Activated naive CD8-positive, alpha-beta T cell treated with anti-CD3 and anti-CD28 coated beads for 36 hours (primary cell): ENCODE results near the gene GASK1A. TPM values are rescaled to one million over a fixed set of nuclear protein-coding genes. Genes with fewer than 3 reads are reported as not detected.

ENCODE experiments used
- DNase-seq: peaks from one replicate; pipeline ENCODE4 v3.0.0; 2021
- H3K27ac Mint-ChIP-seq: one replicate; pipeline ENCODE4 v1.8.0; 2022; ENCODE audit warnings: mild to moderate bottlenecking, moderate library complexity, mixed read lengths
- H3K27me3 Mint-ChIP-seq: one replicate; pipeline ENCODE4 v1.8.0; 2022; ENCODE audit warnings: mild to moderate bottlenecking, mixed read lengths
- H3K36me3 Mint-ChIP-seq: one replicate; pipeline ENCODE4 v1.8.0; 2021; ENCODE audit warnings: mild to moderate bottlenecking, mixed read lengths
- H3K4me1 Mint-ChIP-seq: one replicate; pipeline ENCODE4 v1.8.0; 2021; ENCODE audit warnings: mixed read lengths
- H3K4me3 Mint-ChIP-seq: one replicate; pipeline ENCODE4 v1.8.0; 2022; ENCODE audit warnings: mild to moderate bottlenecking, moderate library complexity, mixed read lengths
- H3K9me3 Mint-ChIP-seq: one replicate; pipeline ENCODE4 v1.8.0; 2022; ENCODE audit warnings: mixed read lengths
- total RNA-seq, 2 experiments: library from RNA; stranded (reverse); gene quantifications; one replicate each; pipeline ENCODE4 v1.2.3, GENCODE V29; 2021

Gene GASK1A
- total RNA-seq, 2 experiments from 2014 or later, result 0.08 TPM; not detected in 1

DNA sequence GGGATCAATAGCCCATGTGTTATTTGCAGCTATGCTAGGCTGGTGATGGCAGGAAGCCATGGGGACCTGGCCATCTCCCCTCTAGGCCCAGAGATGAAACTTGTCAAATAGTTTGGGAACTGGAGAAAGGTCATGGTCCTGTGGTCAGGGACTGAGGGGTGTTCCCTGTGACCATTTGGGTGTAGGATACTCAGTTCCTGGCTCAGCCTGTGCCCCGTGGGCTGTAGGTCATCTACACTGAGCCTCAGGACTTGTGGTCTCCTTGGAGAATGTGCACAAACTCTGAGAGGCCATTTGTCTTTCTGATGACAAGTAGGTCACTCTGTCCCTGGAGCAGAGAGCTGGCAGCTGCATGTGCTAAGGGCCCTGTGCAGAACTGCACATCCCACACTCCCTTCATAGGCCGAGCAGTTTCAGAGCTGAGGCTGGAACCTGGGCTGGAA, 17.5 kb downstream of the GASK1A start:
- Mint-ChIP-seq H3K4me3 (no peak overlapping the region), H3K9me3 (no peaks in the 10 kb centered on the region), H3K27ac (no peak overlapping the region), H3K36me3 (no peaks in the 10 kb centered on the region), H3K4me1 (no peaks in the 10 kb centered on the region), H3K27me3 (no peaks in the 10 kb centered on the region)
- DNase-seq, result no peak

DNA sequence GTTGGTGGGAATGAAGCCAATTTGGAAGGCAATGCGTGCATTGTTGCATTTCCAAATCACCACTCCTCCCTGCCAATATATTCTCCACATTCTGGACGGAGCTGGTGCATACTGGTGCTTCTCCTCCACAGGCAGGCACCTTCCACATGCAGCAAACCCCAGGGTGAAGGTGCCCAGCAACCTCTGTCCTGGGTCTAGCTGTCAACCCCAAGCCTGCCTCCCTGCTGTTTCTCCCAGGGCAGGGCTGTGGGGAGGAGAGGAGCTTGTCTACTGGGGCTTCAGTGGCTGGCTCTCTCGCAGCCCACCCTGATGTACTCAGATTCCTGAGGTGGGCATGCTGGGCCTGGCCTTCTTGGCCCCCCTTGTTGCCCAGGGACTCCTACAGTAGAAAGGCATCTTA, 20.1 kb downstream of the GASK1A start:
- no peaks in the 10 kb centered on the region for H3K36me3 Mint-ChIP-seq
- H3K4me1 Mint-ChIP-seq, result peaks cover 3% of the 10 kb centered on the region
- H3K27ac Mint-ChIP-seq, result no peak overlapping the region
- DNase-seq, result no peak
- H3K4me3 Mint-ChIP-seq, result no peak overlapping the region
- H3K27me3 Mint-ChIP-seq, result no peaks in the 10 kb centered on the region
- H3K9me3 Mint-ChIP-seq, result no peaks in the 10 kb centered on the region

DNA sequence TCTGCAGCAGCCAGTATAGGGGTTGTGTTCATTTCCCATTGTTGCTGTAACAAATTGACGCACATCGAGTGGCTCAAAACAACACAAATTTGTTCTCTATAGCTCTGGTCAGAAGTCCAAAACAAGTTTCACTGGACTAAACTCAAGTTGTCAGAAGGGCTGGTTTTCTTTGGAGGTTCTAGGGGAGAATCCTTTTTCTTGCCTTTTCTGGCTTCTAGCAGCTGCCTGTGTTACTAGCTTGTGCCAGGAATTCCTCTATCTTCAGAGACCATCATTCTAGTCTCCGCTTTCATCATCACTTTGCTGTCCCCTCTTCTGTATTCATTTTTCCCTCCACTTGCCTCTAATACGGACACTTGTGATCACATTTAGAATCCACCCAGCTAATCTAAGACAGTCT, 20.5 kb downstream of the GASK1A start:
- Mint-ChIP-seq H3K9me3 (no peaks in the 10 kb centered on the region), H3K27ac (no peak overlapping the region), H3K4me1 (peaks cover 6% of the 10 kb centered on the region), H3K4me3 (no peak overlapping the region), H3K27me3 (no peaks in the 10 kb centered on the region), H3K36me3 (no peaks in the 10 kb centered on the region)
- no peak for DNase-seq

DNA sequence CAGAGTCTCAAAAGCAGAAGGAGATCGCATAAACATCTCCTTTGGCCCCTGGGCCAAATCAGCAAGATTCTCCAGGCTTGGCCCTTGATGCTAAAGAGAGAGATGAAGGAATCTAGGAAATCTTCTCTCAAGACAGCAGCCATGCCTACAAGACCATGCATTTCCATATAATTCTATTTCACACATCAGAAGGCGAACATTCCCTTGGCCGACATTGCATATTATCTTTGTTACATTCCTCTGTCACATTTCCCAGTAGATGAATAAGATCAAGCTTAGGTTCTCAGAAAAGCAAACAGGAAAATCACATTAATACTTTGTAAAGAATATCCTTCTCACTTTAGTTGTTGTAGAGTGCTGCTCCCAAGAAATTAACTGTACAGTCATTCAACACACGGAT, 21.3 kb downstream of the GASK1A start:
- DNase-seq, result no peak
- H3K27ac Mint-ChIP-seq, result no peak overlapping the region
- no peaks in the 10 kb centered on the region for H3K27me3 Mint-ChIP-seq
- no peaks in the 10 kb centered on the region for H3K9me3 Mint-ChIP-seq
- no peaks in the 10 kb centered on the region for H3K36me3 Mint-ChIP-seq
- H3K4me1 Mint-ChIP-seq, result peaks cover 13% of the 10 kb centered on the region
- H3K4me3 Mint-ChIP-seq, result no peak overlapping the region

DNA sequence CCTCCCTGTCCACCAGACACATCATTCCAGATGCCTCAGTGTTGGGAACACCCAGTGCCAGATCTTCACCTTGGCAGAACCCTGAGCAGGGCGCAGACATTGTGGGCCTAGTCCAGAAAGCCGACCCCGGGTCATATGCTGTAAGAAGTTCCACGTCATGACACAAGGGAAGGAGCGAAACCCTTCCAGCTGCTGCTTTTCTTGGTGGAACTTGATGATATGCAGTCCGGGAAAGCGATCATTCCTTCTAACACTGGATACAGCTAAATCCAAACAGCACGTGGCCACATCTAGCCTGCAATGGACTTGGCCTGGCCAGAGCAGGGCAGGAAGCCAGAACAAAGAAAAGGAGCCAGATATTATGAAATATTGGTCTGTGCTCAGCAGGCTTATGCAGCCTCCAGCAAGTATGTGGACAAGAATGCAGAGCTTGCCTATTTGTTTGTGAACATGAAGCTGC, 22.0 kb downstream of the GASK1A start:
- H3K27ac Mint-ChIP-seq, result no peak overlapping the region
- no peaks in the 10 kb centered on the region for H3K9me3 Mint-ChIP-seq
- H3K27me3 Mint-ChIP-seq, result no peaks in the 10 kb centered on the region
- no peak overlapping the region for H3K4me3 Mint-ChIP-seq
- H3K36me3 Mint-ChIP-seq, result no peaks in the 10 kb centered on the region
- no peak for DNase-seq
- peaks cover 21% of the 10 kb centered on the region for H3K4me1 Mint-ChIP-seq

DNA sequence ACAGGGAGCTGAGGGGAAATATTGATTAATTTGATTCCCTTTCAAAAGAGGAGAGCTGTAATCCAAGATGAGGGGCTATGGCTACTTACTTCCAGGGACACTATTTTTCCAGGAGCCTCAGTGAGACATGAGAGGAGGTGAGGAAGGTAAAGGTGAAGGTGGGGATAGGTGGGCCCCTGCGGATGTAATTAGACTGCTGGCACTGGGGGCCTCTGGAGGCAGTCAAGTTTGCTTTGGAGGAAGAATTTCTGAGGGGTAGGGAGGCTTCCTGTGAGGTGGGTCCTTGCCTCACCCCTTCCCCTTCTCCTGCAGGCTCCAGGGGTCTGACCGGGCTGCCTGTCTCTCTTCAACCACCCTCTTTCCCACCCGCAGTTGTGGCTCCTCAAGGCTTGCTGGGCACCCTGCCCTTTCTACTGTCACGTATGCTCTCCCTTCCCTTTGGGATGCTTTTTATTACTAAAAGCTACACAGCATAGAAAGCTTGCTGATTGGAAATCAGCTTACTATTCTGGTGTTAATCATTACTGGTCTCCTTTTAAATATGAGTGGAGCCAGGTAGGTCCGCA, 22.5 kb downstream of the GASK1A start:
- Mint-ChIP-seq H3K9me3 (no peaks in the 10 kb centered on the region), H3K4me3 (no peak overlapping the region), H3K27ac (no peak overlapping the region), H3K4me1 (peaks cover 22% of the 10 kb centered on the region), H3K27me3 (no peaks in the 10 kb centered on the region), H3K36me3 (no peaks in the 10 kb centered on the region)
- DNase-seq, result no peak

DNA sequence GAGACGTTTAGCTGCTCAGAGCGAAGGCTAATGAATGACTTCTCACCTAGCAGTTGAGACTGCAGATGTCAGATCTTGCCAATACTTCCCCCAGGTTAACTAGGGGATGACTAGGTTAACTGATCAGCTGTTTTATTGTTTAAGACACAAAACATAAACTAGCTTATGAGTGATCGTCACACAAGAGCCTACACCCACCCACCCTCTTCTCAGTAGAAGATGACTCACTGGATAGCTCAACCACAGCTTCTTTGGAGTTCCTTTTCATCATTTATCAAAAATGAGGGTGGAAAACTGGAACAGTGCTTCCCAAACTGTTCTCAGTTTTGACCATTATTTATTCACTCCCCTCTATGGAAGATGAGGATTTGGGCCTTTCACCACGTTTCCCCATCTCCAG, 25.2 kb downstream of the GASK1A start:
- H3K36me3 Mint-ChIP-seq, result no peaks in the 10 kb centered on the region

DNA sequence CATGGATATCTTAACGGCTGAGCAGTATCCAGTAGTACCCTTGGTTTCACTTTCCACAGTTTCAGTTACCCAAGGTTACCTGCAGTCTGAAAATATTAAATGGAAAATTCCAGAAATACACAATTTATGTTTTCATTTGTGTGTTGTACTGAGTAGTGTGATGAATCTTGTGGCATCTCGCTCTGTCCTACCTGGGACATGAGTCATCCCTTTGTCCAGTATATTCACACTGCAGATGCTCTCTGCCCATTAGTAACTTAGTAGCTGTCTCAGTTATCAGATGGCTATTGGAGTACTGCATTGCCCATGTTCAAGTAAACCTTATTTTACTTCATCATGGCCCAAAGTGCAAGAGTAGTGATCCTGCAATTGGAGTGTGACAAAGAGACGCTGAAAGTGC, 26.1 kb downstream of the GASK1A start:
- Mint-ChIP-seq H3K36me3 (no peaks in the 10 kb centered on the region), H3K27me3 (no peaks in the 10 kb centered on the region), H3K27ac (no peak overlapping the region), H3K4me3 (no peak overlapping the region), H3K9me3 (no peaks in the 10 kb centered on the region), H3K4me1 (peaks cover 27% of the 10 kb centered on the region)
- DNase-seq, result no peak

More for the DNA sequence above, 25.2 kb downstream of the GASK1A start:
- H3K4me1 Mint-ChIP-seq, result peaks cover 27% of the 10 kb centered on the region
- DNase-seq, result no peak
- no peak overlapping the region for H3K27ac Mint-ChIP-seq
- no peak overlapping the region for H3K4me3 Mint-ChIP-seq
- no peaks in the 10 kb centered on the region for H3K27me3 Mint-ChIP-seq
- H3K9me3 Mint-ChIP-seq, result no peaks in the 10 kb centered on the region

DNA sequence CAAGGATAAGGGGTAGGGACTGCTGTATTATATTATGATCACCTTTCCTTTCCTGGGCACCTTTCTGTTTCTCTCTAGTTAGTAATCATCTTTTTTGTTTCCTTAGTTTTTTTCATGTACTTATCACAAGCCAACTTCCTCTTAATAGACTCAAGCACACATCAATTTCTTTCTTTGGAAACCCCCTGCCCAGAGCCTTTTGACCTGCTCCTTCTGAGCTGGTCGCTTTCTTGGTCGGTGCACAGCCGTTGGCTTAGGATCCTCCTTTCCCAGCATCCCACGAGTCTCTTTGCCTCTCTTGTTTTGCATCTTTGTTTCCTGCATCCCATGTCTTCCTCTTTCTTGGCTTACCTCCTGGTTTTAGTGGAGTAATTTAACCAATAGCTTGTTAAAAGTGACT, 26.9 kb downstream of the GASK1A start:
- Mint-ChIP-seq H3K27ac (no peak overlapping the region), H3K9me3 (no peaks in the 10 kb centered on the region), H3K4me1 (peaks cover 27% of the 10 kb centered on the region), H3K36me3 (no peaks in the 10 kb centered on the region), H3K4me3 (no peak overlapping the region), H3K27me3 (no peaks in the 10 kb centered on the region)
- no peak for DNase-seq

DNA sequence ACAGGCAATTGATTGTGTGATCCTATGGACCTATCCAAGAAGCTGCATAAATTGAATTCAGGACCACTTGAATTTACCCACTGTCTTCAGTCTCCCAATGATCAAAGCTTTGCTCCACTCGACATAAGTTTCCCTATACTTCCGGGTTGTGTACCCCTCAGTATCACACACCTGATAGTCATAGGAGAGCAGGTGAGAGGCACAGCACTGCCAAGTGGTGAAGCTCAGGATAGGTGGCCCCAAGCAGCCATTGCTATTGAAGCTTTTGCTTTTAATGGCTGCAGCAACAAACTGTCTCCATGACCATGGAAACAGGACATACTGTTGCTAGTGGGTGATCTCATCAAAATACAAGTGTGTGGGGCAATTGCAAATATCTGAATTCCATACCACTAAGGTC, 27.7 kb downstream of the GASK1A start:
- Mint-ChIP-seq H3K27me3 (no peaks in the 10 kb centered on the region), H3K36me3 (no peaks in the 10 kb centered on the region), H3K9me3 (no peaks in the 10 kb centered on the region), H3K4me3 (no peak overlapping the region), H3K27ac (no peak overlapping the region), H3K4me1 (peaks cover 27% of the 10 kb centered on the region)
- no peak for DNase-seq

DNA sequence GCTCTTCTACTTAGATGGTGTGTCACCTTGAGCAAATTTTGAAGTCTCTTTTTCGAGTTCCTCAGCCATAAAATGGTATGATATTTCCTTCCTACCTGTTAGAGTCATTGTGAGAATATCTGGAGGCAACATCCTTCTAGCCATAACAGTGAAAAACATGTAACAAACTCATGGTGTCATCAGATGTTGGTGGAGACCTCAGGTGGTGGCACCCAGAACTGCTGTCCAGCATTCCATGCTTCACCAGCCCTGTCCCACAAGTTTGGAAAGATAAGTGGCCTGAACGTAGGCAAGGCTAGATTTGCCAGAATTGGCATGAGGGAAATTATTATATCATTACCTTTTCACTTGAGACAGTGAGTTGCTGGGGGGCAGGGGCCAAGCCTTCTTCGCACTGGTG, 30.4 kb downstream of the GASK1A start:
- Mint-ChIP-seq H3K4me3 (no peak overlapping the region), H3K27me3 (no peaks in the 10 kb centered on the region), H3K9me3 (no peaks in the 10 kb centered on the region), H3K27ac (no peak overlapping the region), H3K4me1 (peaks cover 21% of the 10 kb centered on the region), H3K36me3 (no peaks in the 10 kb centered on the region)
- DNase-seq, result no peak

DNA sequence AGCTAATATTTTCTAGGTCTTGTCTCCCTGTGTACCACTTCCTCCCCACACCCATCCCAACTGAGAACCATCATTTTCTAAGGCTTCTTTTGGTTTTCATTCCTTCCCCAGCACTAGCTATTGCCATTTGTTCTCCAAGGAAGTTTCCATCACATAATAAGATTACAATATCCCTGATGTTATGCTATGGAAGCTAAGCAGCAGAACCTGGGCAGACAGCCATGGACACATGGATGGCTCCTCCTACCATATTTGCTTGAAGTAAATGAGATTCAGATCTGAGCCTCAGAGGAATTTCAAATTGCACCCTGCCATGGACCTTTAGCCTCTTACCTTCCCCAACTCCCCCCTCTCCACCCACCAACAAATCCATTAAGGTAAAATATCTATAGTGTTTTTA, 31.5 kb downstream of the GASK1A start:
- H3K27me3 Mint-ChIP-seq, result no peaks in the 10 kb centered on the region
- peaks cover 11% of the 10 kb centered on the region for H3K4me1 Mint-ChIP-seq
- H3K36me3 Mint-ChIP-seq, result no peaks in the 10 kb centered on the region
- no peak for DNase-seq
- no peaks in the 10 kb centered on the region for H3K9me3 Mint-ChIP-seq
- no peak overlapping the region for H3K27ac Mint-ChIP-seq
- no peak overlapping the region for H3K4me3 Mint-ChIP-seq

DNA sequence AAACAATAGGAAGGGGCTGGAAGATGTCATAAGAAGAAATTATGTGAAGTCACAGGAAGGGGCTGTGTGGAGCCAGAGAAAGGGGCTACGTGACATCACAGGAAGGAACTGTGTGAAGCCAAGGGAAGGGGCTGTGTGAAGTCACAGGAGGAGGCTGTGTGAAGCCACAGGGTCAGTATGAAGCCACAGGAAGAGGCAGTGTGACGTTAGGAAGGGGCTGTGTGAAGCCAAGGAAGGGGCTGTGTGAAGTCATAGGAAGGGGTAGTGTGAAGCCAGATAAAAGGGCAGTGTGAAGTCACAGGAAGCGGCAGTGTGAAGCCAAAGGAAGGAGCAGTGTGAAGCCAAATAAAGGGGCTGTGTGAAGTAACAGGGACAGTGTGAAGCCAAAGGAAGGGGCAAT, 32.5 kb downstream of the GASK1A start:
- H3K4me1 Mint-ChIP-seq, result peaks cover 5% of the 10 kb centered on the region
- no peak for DNase-seq
- H3K9me3 Mint-ChIP-seq, result no peaks in the 10 kb centered on the region
- no peak overlapping the region for H3K27ac Mint-ChIP-seq
- H3K4me3 Mint-ChIP-seq, result no peak overlapping the region
- no peaks in the 10 kb centered on the region for H3K36me3 Mint-ChIP-seq
- H3K27me3 Mint-ChIP-seq, result no peaks in the 10 kb centered on the region

DNA sequence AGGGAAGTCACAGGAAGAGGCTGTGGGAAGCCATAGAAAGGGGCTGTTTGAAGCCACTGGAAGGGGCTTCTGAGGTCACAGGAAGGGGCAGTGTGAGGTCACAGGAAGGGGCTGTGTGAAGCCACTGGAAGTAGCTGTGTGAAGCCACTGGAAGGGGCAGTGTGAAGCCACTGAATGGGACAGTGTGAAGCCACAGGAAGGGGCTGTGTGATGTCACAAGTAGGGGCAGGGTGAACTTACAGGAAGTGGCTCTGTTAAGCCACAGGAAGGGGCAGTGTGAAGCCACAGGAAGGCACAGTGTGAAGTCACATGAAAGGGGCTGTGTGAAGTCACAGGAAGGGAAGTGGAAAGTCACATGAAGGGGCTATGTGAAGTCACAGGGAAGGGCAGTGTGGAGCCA, 33.1 kb downstream of the GASK1A start:
- no peaks in the 10 kb centered on the region for H3K27me3 Mint-ChIP-seq
- no peaks in the 10 kb centered on the region for H3K36me3 Mint-ChIP-seq
- no peak for DNase-seq
- H3K4me1 Mint-ChIP-seq, result peaks cover 3% of the 10 kb centered on the region
- H3K9me3 Mint-ChIP-seq, result no peaks in the 10 kb centered on the region
- no peak overlapping the region for H3K4me3 Mint-ChIP-seq
- H3K27ac Mint-ChIP-seq, result no peak overlapping the region

DNA sequence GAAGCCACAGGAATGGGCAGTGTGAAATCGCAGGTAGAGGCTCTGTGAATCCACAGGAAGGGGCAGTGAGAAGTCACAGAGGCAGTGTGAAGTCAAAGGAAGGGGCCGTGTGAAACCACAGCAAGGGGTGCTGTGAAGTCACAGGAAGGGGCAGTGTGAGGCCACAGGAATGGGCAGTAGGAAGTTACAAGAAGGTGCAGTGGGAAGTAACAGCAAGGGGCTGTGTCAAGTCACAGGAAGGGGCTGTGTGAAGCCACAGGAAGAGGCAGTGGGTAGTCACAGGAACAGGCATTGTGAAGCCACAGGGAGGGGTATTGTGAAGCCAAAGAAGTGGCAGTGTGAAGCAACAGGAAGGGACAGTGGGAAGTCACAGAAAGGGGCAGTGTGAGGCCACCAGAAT, 34.1 kb downstream of the GASK1A start:
- no peaks in the 10 kb centered on the region for H3K27me3 Mint-ChIP-seq
- peaks cover 1% of the 10 kb centered on the region for H3K36me3 Mint-ChIP-seq
- no peak overlapping the region for H3K4me3 Mint-ChIP-seq
- no peaks in the 10 kb centered on the region for H3K4me1 Mint-ChIP-seq
- DNase-seq, result no peak
- no peak overlapping the region for H3K27ac Mint-ChIP-seq
- H3K9me3 Mint-ChIP-seq, result no peaks in the 10 kb centered on the region

DNA sequence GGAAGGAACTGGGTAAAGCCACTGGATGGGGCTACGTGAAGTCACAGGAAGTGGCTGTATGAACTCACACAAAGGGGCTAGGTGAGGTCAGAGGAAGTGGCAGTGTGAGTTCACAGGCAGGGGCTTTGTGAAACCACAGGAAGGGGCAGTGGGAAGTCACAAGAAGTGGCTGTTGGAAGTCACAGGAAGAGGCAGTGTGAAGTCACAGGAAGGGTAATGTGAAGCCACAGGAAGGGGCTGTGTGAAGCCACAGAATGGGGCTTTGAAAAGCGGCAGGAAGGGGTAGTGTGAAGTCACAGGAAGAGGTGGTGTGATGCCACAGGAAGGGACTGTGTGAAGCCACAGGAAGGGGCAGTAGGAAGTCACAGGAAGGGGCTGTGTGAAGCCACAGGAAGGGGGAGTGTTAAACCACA, 34.6 kb downstream of the GASK1A start:
- Mint-ChIP-seq H3K36me3 (peaks cover 1% of the 10 kb centered on the region), H3K27ac (no peak overlapping the region), H3K4me3 (no peak overlapping the region), H3K27me3 (no peaks in the 10 kb centered on the region), H3K9me3 (no peaks in the 10 kb centered on the region), H3K4me1 (peaks cover 2% of the 10 kb centered on the region)
- no peak for DNase-seq
